HepG2 (cell line): ENCODE measurements around the gene SART1. TPM values are rescaled to one million over a fixed set of nuclear protein-coding genes. Genes with fewer than 3 reads are reported as not detected.
A peak's percentile ranks its signal among the peaks of the same experiment; 100 is the strongest.

ENCODE experiments used
- AGO1 ChIP-seq: fragments of 200-400 bp; formaldehyde crosslinking; IDR thresholded peaks from 2 replicates; pipeline ENCODE4 v1.6.1; 2017; ENCODE audit warnings: mild to moderate bottlenecking, low read depth, low read length, moderate library complexity; ENCODE audit not compliant: poor library complexity, severe bottlenecking
- AHDC1 ChIP-seq: sonication (generic); formaldehyde crosslinking; IDR thresholded peaks from 2 replicates; pipeline ENCODE4 v1.5.1; 2020; ENCODE audit warnings: mild to moderate bottlenecking, missing genetic modification reagents, borderline replicate concordance
- ATF1 ChIP-seq: IDR thresholded peaks from 2 replicates; pipeline ENCODE4 v1.6.1; 2016; ENCODE audit warnings: mild to moderate bottlenecking, control low read depth
- CBFB ChIP-seq: sonication (generic); formaldehyde crosslinking; IDR thresholded peaks from 2 replicates; pipeline ENCODE4 v1.4.0; 2020; ENCODE audit warnings: missing genetic modification reagents
- CREM ChIP-seq, 2 experiments: sonication (generic) in 1 of 2; formaldehyde crosslinking in 1 of 2; IDR thresholded peaks; 2 replicates each; pipeline versions ENCODE4 v1.4.0 to v1.6.1; 2016 to 2020; ENCODE audit warnings: antibody characterized with exemption in 1 of 2, mild to moderate bottlenecking in 1 of 2, missing genetic modification reagents in 1 of 2
- FOXP1 ChIP-seq, 2 experiments: fragments of 450-650 bp in 1 of 2; IDR thresholded peaks; 2 replicates each; pipeline ENCODE4 v1.6.1; 2017 to 2018; ENCODE audit warnings: antibody characterized with exemption in 1 of 2
- GABPB1 ChIP-seq: IDR thresholded peaks from 2 replicates; pipeline ENCODE4 v1.6.1; 2016; ENCODE audit warnings: mild to moderate bottlenecking, missing genetic modification reagents, moderate library complexity, missing compliant biosample characterization
- HNF4A ChIP-seq: sonication (generic); formaldehyde crosslinking; IDR thresholded peaks from 2 replicates; pipeline ENCODE4 v1.4.0; 2020; ENCODE audit warnings: missing genetic modification reagents
- HNRNPK ChIP-seq: fragments of 200-400 bp; formaldehyde crosslinking; IDR thresholded peaks from 2 replicates; pipeline ENCODE4 v1.6.1; 2018; ENCODE audit warnings: low read length, low read depth, moderate library complexity, mild to moderate bottlenecking; ENCODE audit not compliant: poor library complexity, severe bottlenecking
- PAX8 ChIP-seq: sonication (generic); formaldehyde crosslinking; IDR thresholded peaks from 2 replicates; pipeline ENCODE4 v1.8.0; 2022; ENCODE audit warnings: mild to moderate bottlenecking, missing genetic modification reagents, borderline replicate concordance
- PHF20 ChIP-seq: sonication (generic); formaldehyde crosslinking; IDR thresholded peaks from 2 replicates; pipeline ENCODE4 v1.5.0; 2020; ENCODE audit warnings: mild to moderate bottlenecking, missing genetic modification reagents
- RARG ChIP-seq: sonication (generic); formaldehyde crosslinking; IDR thresholded peaks from 2 replicates; pipeline ENCODE4 v1.4.0; 2020; ENCODE audit warnings: low read depth, mild to moderate bottlenecking, missing genetic modification reagents
- RFX1 ChIP-seq: fragments of 450-650 bp; IDR thresholded peaks from 2 replicates; pipeline ENCODE4 v1.6.1; 2017
- SIN3B ChIP-seq: fragments of 150-350 bp; IDR thresholded peaks from 2 replicates; pipeline ENCODE4 v1.6.1; 2014; ENCODE audit warnings: low read length
- SUZ12 ChIP-seq: fragments of 150-350 bp; IDR thresholded peaks from 2 replicates; pipeline ENCODE4 v1.6.1; 2014; ENCODE audit warnings: low read depth, low read length
- TBX2 ChIP-seq: sonication (generic); formaldehyde crosslinking; IDR thresholded peaks from 2 replicates; pipeline ENCODE4 v1.5.0; 2020; ENCODE audit warnings: missing genetic modification reagents, mild to moderate bottlenecking, borderline replicate concordance
- TCF7 ChIP-seq: sonication (generic); IDR thresholded peaks from 2 replicates; pipeline ENCODE4 v1.6.1; 2016; ENCODE audit warnings: antibody characterized with exemption, low read depth
- ZBTB2 ChIP-seq: sonication (generic); formaldehyde crosslinking; IDR thresholded peaks from 2 replicates; pipeline ENCODE4 v1.8.0; 2022; ENCODE audit warnings: low read depth, missing genetic modification reagents
- ZNF350 ChIP-seq: sonication (generic); formaldehyde crosslinking; IDR thresholded peaks from 2 replicates; pipeline ENCODE4 v1.4.0; 2020; ENCODE audit warnings: mild to moderate bottlenecking, low read depth, missing genetic modification reagents, borderline replicate concordance
- ZNF510 ChIP-seq: sonication (generic); formaldehyde crosslinking; IDR thresholded peaks from 2 replicates; pipeline ENCODE4 v1.4.0; 2020; ENCODE audit warnings: low read depth, mild to moderate bottlenecking, missing genetic modification reagents
- ZNF530 ChIP-seq: sonication (generic); formaldehyde crosslinking; IDR thresholded peaks from 2 replicates; pipeline ENCODE4 v1.5.0; 2020; ENCODE audit warnings: low read depth, mild to moderate bottlenecking, missing genetic modification reagents
- ZNF605 ChIP-seq: sonication (generic); formaldehyde crosslinking; IDR thresholded peaks from 2 replicates; pipeline ENCODE4 v1.8.0; 2022; ENCODE audit warnings: mild to moderate bottlenecking, missing genetic modification reagents
- ZNF709 ChIP-seq: sonication (generic); formaldehyde crosslinking; IDR thresholded peaks from 2 replicates; pipeline ENCODE4 v1.5.0; 2020; ENCODE audit warnings: mild to moderate bottlenecking, missing genetic modification reagents
- ZNF720 ChIP-seq: sonication (generic); formaldehyde crosslinking; IDR thresholded peaks from 2 replicates; pipeline ENCODE4 v1.4.0; 2020; ENCODE audit warnings: missing genetic modification reagents
- ZZZ3 ChIP-seq: sonication (generic); formaldehyde crosslinking; IDR thresholded peaks from 2 replicates; pipeline ENCODE4 v1.4.0; 2020; ENCODE audit warnings: missing genetic modification reagents, mild to moderate bottlenecking, borderline replicate concordance
- polyA plus RNA-seq, 8 experiments: library from polyadenylated mRNA; depleted of rRNA in 3 of 8; stranded (reverse) in 7 of 8; unstranded in 1 of 8; fragments of >200 nt; fragmentation: Illumina TruSeq in 4 of 8; extraction: Trizol in 4 of 8; gene quantifications; 2 replicates each; pipeline versions ENCODE4 v1.2.1 to v1.2.3, GENCODE V29; 2011 to 2016; ENCODE audit warnings: low read depth in 4 of 8, missing spikeins in 1 of 8, mixed read lengths in 1 of 8; ENCODE audit not compliant: insufficient read depth in 1 of 8
- total RNA-seq, 5 experiments: library from RNA; depleted of rRNA; stranded (reverse); fragments of >200 nt; fragmentation: Illumina TruSeq; extraction: Trizol; gene quantifications; 2 replicates each; pipeline ENCODE4 v1.2.3, GENCODE V29; 2016; ENCODE audit warnings: low read depth in 1 of 5

SART1 gene
- total and polyA plus RNA-seq, 2 of the 13 experiments (the other 11 are each of a cell fraction or from before 2014, with no cell fraction given): 11.3 to 22.5 TPM

GRCh38 chr11:65919141-65919572 is 42.4 kb upstream of the SART1 start, which contains the start of gene DRAP1 (continued):
- no peak for TF ChIP-seq ZNF720
- TF ChIP-seq ZBTB2: peak; percentile 84
- no peak for TF ChIP-seq AHDC1 (CRISPR knock-in tag)
- TF ChIP-seq ZNF350 (CRISPR knock-in tag): peak; percentile 73
- no peak for TF ChIP-seq AGO1
- TF ChIP-seq SUZ12: no peak
- 0 out of 2 replicates have a peak, but pooled peaks have one; percentile 48 for TF ChIP-seq ZZZ3 (CRISPR knock-in tag)
- TF ChIP-seq HNF4A (CRISPR knock-in tag): peak; percentile 43; the same call in 1 of the 2 replicates
- TF ChIP-seq HNRNPK: peak; percentile 69
- no peak for TF ChIP-seq ZNF510 (CRISPR knock-in tag)
- peak; percentile 47; the same call in 1 of the 2 replicates for TF ChIP-seq PHF20 (CRISPR knock-in tag)
- TF ChIP-seq TBX2 (CRISPR knock-in tag): peak; percentile 49
- no peak for TF ChIP-seq ATF1
- TF ChIP-seq GABPB1 (CRISPR knock-in tag): peak; percentile 87
- TF ChIP-seq ZNF605 (CRISPR knock-in tag): no peak
- TF ChIP-seq CREM (IDR thresholded peaks at IDR 0.05): no peak
- TF ChIP-seq CREM (CRISPR knock-in tag; IDR thresholded peaks at IDR 0.05): peak; percentile 58; the same call in 1 of the 2 replicates
- TF ChIP-seq ZNF709: no peak
- no peak for TF ChIP-seq TCF7
- peak; percentile 91 for TF ChIP-seq CBFB (CRISPR knock-in tag)
- TF ChIP-seq SIN3B: peak; percentile 72
- no peak for TF ChIP-seq ZNF530 (CRISPR knock-in tag)
- no peak for TF ChIP-seq RFX1
- peak; percentile 79; the same call in 1 of the 2 replicates for TF ChIP-seq PAX8 (CRISPR knock-in tag)
- no peak for TF ChIP-seq FOXP1 (IDR thresholded peaks at IDR 0.05)
- peak; percentile 44; the same call in 1 of the 2 replicates for TF ChIP-seq FOXP1 (CRISPR knock-in tag; IDR thresholded peaks at IDR 0.05)
- no peak for TF ChIP-seq RARG
